Dedifferentiated amniotic fluid mesenchymal stem cell (primary cell): ENCODE data around the gene RNF181.
"Not testable (repeated sequence)": the region's sequence is repeated elsewhere in the genome, so short reads cannot be mapped to it uniquely, and the experiment has no call there.

Experiments used
- DNase-seq: peaks from one replicate; pipeline ENCODE4 v3.0.0-alpha.2; 2016; ENCODE audit errors: extremely low spot score

The RNF181 gene

DNA sequence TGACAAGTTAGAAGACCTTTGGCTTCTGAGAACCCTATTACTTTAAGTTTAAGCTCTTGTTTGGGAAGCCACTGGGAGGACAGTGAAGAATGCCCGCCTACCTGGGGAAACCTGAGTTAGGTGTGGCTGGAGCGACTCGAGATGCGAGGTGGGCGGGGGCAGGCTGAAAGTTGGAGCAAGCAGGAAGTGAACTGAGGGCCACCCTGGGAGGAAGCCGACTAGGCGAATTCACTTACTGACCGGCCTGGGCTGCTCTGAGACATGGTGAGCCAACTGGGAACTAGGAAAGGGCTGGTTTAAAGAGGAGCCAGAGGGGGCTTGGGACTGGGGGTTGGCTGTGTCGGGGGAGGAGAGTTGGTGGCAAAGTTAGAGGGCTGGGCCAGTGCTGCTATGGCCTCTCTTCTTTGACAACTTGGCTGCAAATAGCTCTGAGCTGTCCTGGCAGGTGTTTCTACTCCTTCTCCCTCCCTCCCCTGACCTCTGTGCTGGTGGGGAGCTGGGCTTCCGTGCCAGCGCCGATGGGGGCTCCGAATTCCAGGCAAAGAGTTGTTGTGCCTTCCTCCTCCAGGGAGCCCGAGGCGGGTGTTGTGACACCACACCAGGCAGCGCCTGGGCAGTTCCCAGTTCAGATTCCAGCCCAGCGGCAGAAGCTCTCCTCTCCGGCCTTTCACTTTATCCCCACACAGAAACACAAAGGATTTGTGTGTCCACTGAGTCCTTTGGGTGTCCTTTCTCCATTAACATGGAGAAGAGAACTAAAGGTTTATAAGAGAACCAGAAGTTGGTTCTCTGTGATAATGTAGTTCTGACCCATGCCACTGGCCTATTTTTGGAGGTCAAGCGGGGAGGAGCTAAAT, 17.9 kb upstream of the RNF181 start, which contains the start of gene VAMP8:
VAMP8 (plus strand) TSS at position 201 of the 857 bp plus-strand sequence; CDS start at position 262, 61 bp downstream.
- DNase-seq: no peak

DNA sequence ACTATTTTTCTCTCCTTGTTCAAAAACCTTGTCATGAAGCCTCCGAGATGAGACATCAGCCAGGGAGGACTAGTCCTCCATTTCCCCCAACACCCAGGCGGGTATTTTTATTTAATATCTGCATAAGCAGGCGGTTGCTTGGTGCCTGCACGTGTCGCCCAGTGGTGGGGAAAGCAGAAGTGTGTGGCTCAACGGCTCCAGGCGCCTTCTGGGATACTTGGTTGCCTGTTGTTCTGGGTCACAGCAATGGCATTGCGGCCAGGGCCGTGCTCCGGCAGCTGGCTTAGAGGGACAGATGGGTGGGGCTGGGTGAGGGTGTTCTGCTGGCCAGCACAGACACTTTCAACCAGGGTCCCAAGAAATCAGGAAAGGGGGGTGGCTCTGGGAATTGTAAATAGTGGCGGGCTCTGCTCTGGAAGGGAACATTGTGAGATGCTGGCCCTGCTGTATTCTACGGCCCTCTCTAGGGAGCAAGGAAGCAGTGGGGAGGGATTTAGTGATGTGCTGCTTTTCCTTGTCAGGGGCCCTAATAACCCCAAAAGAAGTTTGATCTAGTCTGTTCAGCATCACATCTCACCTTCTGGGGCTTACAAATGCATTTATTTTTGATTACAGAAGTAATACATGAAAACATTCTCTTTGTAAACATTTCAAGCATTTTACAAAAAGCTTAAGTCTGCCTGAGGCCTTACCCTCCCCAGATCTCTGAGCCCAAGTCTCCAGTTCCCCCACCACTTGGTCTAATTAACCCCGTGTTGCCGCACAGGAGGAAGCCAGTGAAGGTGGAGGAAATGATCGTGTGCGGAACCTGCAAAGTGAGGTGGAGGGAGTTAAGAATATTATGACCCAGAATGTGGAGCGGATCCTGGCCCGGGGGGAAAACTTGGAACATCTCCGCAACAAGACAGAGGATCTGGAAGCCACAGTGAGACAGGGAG, 17.0 kb upstream of the RNF181 start:
- no peak for DNase-seq

GRCh38 chr2:85579266-85579935, 16.1 kb upstream of the RNF181 start:
- no peak for DNase-seq

GRCh38 chr2:85580206-85580605, 15.3 kb upstream of the RNF181 start:
- DNase-seq: no peak

DNA sequence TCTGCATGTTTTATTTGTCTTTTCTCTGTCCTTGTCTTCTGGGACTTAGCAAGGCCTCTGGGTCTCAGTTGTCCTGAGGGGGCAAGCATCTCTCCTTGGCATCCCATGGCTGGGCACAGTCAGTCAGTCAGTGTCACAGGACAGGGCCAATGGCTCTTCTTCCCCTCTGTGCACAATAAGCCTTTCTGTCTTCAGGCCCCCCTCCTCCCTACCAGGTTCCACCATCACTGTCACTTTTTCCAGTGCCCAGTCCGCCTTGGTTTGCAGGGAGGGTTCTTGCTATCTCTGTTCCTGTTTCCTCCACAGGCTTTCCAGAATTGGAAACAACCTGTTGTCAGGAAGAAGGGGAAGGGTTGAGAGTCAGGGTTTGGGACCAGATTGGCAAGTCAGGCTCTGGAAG, 13.1 kb upstream of the RNF181 start:
- DNase-seq: no peak

GRCh38 chr2:85583667-85584353, 11.7 kb upstream of the RNF181 start:
- DNase-seq: no peak

GRCh38 chr2:85584354-85584856, 11.1 kb upstream of the RNF181 start, which contains the start of gene VAMP5:
VAMP5 (plus strand) TSS chr2:85584431; CDS start chr2:85584491, 60 bp downstream.
- no peak for DNase-seq

DNA sequence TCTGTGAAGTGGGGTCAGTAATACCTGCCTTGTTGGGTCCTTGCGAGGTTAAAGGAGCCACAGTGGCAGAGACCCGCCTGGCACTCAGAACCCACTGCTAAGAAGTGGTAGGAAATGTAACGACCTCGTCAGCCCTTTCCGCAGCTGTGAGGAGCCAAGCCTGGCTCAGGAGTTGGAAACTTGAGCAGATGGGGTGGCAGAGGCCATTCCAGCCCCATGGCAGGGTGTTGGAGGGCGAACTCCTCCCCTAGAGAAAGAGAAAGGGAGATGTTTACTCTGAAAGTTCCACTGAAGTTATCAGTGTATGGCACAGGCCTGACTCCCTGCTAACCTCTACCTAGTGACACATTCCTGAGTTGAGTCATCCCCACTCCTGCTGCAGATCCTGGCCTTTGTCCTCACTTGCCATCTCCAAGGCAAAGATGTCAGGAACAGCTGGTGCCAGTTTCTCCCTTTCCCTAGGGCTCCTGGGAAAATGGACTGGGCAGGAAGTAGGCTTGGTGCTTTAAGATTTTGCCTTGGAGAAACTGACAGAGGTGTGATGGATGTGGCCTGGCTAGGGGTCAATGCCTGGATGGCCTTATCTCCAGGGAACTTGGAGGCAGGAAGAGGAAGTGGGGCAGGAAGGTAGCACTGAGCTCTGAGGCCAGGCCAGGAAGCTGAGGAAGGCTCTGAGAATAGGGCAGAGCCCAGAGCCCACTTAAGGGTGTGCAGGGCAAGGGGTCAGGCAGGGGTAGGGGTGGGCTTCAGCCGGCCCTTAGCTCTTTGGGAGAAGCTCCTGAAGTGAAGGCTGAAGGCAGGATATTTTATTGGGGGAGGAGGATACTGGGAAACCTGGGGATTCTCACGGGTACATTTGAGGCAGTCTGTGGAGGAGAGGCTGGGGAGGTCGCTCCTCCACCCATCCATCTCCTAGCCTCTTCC, 10.4 kb upstream of the RNF181 start:
- no peak for DNase-seq

DNA sequence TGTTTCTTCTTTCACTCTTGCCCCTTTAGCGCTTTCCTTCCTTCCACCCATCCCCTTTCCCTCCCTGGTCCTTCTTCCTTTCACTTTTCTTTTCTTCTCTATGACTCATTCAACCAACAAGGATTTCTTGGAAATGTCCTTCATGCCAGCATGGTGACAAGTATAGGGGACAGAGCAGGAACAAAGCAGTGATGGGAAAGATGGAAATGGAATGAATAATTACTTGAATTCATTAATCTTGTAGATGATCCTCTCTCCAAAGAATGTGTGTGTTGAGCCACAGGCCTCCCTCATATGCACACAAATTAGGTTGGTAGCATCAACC, 9.8 kb upstream of the RNF181 start:
- no peak for DNase-seq

DNA sequence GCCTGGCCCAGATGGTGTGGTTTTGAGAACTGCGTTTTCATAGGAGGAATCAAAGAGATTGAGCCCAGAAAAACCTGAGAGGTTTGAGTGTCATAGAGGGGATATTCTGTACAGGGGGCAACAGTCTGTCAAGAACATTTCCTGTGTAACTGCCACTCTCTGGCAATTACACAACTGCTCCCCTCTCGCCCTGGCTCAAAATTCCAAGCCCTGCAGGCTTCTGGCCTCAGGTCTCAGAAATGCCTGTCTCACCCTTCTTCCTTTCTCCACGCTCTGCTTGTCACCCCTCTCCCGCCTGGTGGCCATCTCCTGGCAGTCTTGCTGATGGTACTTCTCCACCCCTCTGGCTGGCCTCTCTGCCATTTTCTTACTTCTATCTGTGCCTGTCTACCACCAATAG, 7.3 kb upstream of the RNF181 start:
- no peak for DNase-seq

DNA sequence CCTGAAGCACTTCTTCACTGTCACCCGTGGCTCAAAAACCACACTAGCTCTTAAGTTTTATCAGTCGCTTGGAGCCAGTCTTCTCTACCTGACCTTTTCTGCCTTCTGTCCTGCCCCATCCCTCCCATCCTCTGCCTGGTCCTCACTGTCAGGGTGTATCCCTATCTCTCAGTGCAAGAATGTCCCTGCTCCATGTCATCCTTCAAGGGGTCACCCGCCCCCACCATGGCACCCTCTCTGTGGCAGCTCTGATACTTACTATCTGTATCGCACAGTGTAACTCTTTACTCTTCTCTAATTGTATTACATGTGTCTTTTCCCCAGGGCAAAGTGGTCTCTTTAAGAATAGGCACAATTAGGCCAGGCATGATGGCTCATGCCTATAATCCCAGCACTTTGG, 6.9 kb upstream of the RNF181 start:
- no peak for DNase-seq

DNA sequence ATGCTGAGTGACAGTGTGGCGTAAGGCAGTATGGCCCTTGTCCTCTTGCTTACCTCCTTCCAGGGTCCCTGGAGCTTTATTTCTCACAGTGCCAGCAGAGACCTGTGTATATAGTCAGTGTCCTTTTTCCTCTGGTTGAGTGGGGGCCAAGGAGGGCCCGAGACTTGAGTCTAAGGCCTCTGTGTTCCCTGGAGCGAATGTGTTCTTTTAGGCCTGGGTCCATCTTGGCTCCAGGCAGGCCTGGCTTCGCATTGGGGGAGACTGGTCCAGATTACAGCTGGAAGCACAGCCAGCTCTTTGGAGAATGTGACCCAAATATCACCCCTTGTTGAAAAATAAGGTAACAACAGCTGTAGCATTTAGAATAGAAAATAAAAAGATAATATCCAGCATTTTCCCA, 6.4 kb upstream of the RNF181 start:
- DNase-seq: no peak

- peak; percentile 66 for DNase-seq
These were observed 5.4 kb upstream of the RNF181 start for GRCh38 chr2:85589982-85590791.

DNA sequence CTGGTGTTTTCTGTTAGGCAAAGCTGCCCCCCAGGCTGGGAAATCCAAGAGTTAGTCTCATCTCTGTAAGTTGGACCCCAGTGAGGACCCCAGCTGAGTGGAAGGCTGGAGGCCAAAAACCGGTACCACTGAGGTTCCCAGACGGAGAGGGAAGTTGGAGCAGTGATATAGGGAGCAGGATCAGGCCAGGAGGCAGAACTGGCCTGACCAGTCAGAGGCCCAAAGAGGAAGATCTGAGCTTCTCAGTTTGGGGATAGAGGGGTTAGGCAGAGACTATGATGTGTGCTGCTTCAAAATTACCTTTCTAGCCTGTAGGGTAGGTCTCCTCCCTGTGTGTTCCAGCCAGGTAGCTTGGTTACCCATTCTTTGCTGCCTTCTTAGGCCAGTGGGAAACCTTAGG, 4.6 kb upstream of the RNF181 start:
- no peak for DNase-seq

- no peak for DNase-seq
These were observed 4.0 kb upstream of the RNF181 start for GRCh38 chr2:85591563-85591962.

GRCh38 chr2:85592299-85592698, 3.2 kb upstream of the RNF181 start:
- not testable (repeated sequence) for DNase-seq

DNA sequence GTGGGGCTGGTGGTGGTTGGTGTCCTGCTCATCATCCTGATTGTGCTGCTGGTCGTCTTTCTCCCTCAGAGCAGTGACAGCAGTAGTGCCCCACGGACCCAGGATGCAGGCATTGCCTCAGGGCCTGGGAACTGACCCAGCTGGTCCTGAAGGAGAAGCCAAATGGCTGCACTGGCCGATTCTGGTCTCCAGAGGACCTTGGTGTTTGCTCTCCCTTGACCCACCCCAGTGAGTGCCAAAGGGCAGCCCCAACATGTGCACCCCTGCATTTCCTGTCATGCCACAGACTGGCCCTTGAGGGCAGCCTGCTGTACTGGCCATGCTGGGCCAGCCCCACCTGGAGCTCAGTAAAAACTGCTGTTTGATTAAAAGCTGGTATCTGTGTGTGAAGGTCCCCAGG, 2.5 kb upstream of the RNF181 start:
- DNase-seq: no peak

DNA sequence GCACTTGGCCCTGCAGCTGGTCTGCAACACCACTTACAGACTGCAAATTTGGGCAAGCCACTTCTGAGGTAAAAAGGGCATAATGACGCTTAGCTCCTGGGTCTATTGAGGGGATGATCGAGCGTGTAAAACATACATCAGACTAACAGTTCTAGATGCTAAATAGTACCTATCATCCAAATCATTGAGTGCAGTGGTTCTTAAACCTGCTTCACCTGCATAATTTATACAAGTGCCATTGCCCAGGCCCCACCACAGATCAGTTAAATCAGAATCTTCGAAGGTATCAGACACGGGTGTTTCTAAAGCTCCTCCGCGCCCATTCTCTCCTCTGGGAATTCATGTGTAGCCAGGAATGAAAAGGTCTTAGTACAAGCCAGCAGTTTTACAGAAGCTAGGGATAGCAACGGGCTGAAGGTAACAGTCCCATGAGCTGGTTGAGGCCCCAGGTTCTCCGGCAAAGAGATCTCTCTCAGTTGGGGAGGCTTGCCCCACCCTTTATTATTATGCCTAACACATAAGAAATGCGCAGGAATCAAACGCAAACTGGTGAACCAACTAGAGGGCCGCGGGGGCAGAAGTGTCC, 737 bp upstream of the RNF181 start:
- DNase-seq: no peak

DNA sequence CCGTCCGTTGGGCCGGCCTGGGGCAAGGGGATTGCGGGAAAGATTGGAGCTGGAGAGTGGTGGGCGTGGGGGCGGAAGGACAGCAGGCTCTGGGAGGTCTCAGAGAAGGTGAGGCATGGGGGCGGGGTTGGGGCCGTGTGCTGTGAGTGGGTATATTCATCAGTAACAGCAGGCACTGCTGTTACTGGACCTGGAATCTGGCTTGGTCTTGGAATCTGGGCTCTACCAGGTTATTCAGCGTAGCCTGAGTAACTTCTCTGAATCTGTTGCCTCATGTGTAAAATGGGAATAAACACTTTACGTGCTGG, 435 bp downstream of the RNF181 start:
- no peak for DNase-seq
